ENCODE data around the gene ZNF385C. TPM values are rescaled to one million over a fixed set of nuclear protein-coding genes. Genes with fewer than 3 reads are reported as not detected.

The ZNF385C gene
- total RNA-seq, 1 donor from 2014 or later, result 2.9 TPM

DNA sequence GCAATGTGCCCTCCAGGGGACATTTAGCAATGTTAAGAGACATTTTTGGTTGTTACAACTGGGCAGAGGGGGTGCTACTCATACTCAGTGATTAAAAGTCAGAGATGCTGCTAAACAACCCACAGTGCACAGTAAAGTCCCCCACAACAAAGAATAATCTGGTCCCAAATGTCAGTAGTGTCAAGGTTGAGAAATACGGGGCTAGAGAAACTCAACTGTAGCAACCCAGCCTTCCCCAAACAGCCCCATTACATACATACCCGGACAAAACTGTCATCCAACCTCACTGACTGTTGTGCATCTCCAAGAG, 101.5 kb downstream of the ZNF385C start:
- Mint-ChIP-seq H3K4me3 (no peak overlapping the region), H3K27ac (no peak overlapping the region), H3K27me3 (ENCODE audit: low read depth) (no peaks in the 10 kb centered on the region), H3K4me1 (no peaks in the 10 kb centered on the region), H3K36me3 (peaks cover 49% of the 10 kb centered on the region), H3K9me3 (no peaks in the 10 kb centered on the region)
- DNase-seq (ENCODE audit: low spot score in 2 of 2, unreplicated experiment in 2 of 2), result no peak
- TF ChIP-seq, protein P1, sequence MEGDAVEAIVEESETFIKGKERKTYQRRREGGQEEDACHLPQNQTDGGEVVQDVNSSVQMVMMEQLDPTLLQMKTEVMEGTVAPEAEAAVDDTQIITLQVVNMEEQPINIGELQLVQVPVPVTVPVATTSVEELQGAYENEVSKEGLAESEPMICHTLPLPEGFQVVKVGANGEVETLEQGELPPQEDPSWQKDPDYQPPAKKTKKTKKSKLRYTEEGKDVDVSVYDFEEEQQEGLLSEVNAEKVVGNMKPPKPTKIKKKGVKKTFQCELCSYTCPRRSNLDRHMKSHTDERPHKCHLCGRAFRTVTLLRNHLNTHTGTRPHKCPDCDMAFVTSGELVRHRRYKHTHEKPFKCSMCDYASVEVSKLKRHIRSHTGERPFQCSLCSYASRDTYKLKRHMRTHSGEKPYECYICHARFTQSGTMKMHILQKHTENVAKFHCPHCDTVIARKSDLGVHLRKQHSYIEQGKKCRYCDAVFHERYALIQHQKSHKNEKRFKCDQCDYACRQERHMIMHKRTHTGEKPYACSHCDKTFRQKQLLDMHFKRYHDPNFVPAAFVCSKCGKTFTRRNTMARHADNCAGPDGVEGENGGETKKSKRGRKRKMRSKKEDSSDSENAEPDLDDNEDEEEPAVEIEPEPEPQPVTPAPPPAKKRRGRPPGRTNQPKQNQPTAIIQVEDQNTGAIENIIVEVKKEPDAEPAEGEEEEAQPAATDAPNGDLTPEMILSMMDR (IDR thresholded peaks at IDR 0.05; ENCODE audit: unreplicated experiment), result no peak

DNA sequence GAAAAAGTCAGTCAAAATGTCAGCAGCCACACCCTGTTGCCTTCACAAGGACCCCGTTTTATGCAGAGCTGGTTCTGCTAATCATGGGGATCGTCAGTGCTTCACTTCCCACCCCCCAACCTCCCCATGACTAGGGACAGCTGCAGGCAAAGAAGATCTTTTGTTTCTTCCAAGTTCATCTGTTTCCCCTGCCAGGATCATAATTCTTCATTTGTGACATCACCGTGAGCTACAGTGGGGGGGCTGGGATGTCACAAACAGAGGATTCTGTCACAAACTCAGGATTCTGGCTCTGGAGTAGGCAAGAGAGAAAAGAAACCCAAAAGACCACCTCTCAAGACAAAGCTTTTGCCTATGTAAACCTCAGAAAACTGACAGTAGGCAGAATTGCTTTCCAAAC, 105.7 kb downstream of the ZNF385C start:
- H3K27ac Mint-ChIP-seq, result no peak overlapping the region
- H3K27me3 Mint-ChIP-seq (ENCODE audit: low read depth), result no peaks in the 10 kb centered on the region

DNA sequence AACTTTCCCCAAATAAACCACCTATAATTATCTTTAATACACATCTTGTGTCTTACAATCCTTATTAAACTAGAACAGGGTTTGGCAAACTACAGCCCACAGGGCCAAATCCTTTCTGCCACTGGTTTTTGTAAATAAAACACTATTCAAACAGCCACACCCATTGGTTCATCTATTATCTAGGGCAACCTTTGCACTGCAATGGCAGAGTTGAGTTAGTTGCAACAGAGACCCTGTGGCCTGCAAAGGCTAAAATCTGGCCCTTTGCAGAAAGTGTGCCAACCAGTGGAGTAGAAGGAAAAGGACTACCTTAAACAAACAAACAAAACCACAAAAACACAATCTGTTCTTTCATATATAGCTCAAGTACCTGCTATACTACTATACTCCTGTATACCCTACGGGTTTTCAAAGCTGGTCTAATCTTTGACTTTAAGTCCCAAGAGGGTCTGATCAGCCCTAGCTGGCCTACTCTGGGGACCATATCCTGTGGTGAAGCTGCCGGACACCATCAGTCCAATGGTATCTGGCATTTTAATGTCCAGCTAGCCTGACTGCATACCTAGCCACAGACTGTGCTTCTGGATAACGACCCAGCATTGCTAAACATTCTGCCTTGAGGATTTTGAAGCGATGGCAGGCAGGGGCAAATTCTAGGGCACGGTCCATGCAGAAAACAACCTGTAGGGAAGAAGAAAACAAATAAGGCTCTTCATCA, 108.4 kb downstream of the ZNF385C start:
- TF ChIP-seq, protein P1 (IDR thresholded peaks at IDR 0.05; ENCODE audit: unreplicated experiment), result no peak
- no peak for DNase-seq (ENCODE audit: low spot score in 2 of 2, unreplicated experiment in 2 of 2)
- peaks cover 44% of the 10 kb centered on the region for H3K36me3 Mint-ChIP-seq
- no peaks in the 10 kb centered on the region for H3K9me3 Mint-ChIP-seq
- no peaks in the 10 kb centered on the region for H3K4me1 Mint-ChIP-seq
- H3K27me3 Mint-ChIP-seq (ENCODE audit: low read depth), result no peaks in the 10 kb centered on the region
- H3K4me3 Mint-ChIP-seq, result no peak overlapping the region
- H3K27ac Mint-ChIP-seq, result no peak overlapping the region

More for the DNA sequence above, 105.7 kb downstream of the ZNF385C start:
- no peak overlapping the region for H3K4me3 Mint-ChIP-seq
- H3K4me1 Mint-ChIP-seq, result no peaks in the 10 kb centered on the region
- no peaks in the 10 kb centered on the region for H3K9me3 Mint-ChIP-seq
- TF ChIP-seq, protein P1 (IDR thresholded peaks at IDR 0.05; ENCODE audit: unreplicated experiment), result no peak
- no peak for DNase-seq (ENCODE audit: low spot score in 2 of 2, unreplicated experiment in 2 of 2)
- H3K36me3 Mint-ChIP-seq, result peaks cover 52% of the 10 kb centered on the region

DNA sequence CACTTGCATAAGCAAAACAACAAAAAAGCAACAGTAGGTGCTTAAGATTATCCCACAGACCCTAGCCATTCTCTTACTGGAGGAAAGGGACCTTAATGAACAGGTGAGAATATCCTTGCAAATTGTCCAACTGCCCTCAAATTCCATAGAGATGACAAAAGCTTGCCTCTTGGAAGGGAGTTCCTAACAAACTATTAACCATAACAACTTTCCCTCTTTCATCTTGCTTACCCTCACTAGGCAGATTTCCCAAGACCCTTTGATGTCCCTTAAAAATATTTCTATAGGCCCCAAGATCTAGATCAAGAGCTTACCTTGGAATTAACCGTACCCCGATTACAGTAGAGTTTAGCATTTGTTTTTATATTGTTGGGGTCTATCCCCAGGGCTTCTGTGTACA, 109.9 kb downstream of the ZNF385C start:
- no peaks in the 10 kb centered on the region for H3K4me1 Mint-ChIP-seq
- TF ChIP-seq, protein P1 (IDR thresholded peaks at IDR 0.05; ENCODE audit: unreplicated experiment), result no peak
- no peaks in the 10 kb centered on the region for H3K27me3 Mint-ChIP-seq (ENCODE audit: low read depth)
- H3K27ac Mint-ChIP-seq, result no peak overlapping the region
- peaks cover 47% of the 10 kb centered on the region for H3K36me3 Mint-ChIP-seq
- no peaks in the 10 kb centered on the region for H3K9me3 Mint-ChIP-seq
- DNase-seq (ENCODE audit: low spot score in 2 of 2, unreplicated experiment in 2 of 2), result no peak
- H3K4me3 Mint-ChIP-seq, result no peak overlapping the region

DNA sequence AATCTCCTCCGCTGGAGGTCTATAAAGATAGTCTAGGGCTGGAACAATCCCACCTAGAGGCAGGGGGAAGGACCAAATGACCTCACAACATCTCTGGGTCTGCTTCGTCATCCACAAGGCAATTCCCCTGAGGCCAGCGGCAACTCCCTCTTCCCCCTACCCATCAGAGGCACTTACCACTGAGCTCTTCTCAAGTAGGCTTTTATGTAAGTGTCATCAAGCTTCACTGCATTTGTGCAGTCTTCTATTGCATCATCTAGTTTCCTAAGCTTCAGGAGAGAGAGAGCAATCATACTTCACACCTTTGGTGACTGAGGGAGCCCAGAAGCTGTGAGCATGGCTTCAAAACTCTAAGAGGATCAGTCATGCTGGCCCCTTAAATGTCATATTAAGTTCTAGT, 110.6 kb downstream of the ZNF385C start:
- TF ChIP-seq, protein P1 (IDR thresholded peaks at IDR 0.05; ENCODE audit: unreplicated experiment), result no peak
- no peaks in the 10 kb centered on the region for H3K4me1 Mint-ChIP-seq
- no peak for DNase-seq (ENCODE audit: low spot score in 2 of 2, unreplicated experiment in 2 of 2)
- peaks cover 46% of the 10 kb centered on the region for H3K36me3 Mint-ChIP-seq
- H3K4me3 Mint-ChIP-seq, result no peak overlapping the region
- H3K27ac Mint-ChIP-seq, result no peak overlapping the region
- H3K9me3 Mint-ChIP-seq, result no peaks in the 10 kb centered on the region
- H3K27me3 Mint-ChIP-seq (ENCODE audit: low read depth), result no peaks in the 10 kb centered on the region

DNA sequence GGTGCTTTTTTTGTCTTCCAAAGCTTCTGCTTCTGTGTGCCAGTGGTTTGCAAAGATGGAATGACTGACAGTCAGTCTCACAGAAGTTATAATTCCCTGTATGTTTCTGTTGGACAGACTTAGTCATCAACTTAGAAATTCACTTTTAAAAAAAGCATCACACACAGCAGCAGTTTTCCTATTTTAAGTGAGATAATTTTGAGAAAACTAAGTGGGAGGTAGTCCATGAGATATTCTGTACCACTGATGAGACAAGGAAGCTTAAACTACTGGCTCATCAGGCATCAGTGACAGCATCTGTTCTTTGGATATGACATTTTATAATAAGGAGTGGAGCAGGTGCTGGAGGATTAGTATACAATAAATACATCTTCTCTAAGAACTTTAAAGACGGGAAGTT, 111.6 kb downstream of the ZNF385C start:
- no peaks in the 10 kb centered on the region for H3K4me1 Mint-ChIP-seq
- TF ChIP-seq, protein P1 (IDR thresholded peaks at IDR 0.05; ENCODE audit: unreplicated experiment), result no peak
- peaks cover 49% of the 10 kb centered on the region for H3K36me3 Mint-ChIP-seq
- DNase-seq (ENCODE audit: low spot score in 2 of 2, unreplicated experiment in 2 of 2), result no peak
- H3K27me3 Mint-ChIP-seq (ENCODE audit: low read depth), result no peaks in the 10 kb centered on the region
- no peak overlapping the region for H3K4me3 Mint-ChIP-seq
- no peak overlapping the region for H3K27ac Mint-ChIP-seq
- no peaks in the 10 kb centered on the region for H3K9me3 Mint-ChIP-seq
